ENCODE data around the gene TSC22D3.
"Not testable (repeated sequence)": the region's sequence is repeated elsewhere in the genome, so short reads cannot be mapped to it uniquely, and the experiment has no call there.

Gene TSC22D3

GRCh38 chrX:107676559-107677378, 98.8 kb downstream of the TSC22D3 start:
- peak; percentile 50 for DNase-seq

DNA sequence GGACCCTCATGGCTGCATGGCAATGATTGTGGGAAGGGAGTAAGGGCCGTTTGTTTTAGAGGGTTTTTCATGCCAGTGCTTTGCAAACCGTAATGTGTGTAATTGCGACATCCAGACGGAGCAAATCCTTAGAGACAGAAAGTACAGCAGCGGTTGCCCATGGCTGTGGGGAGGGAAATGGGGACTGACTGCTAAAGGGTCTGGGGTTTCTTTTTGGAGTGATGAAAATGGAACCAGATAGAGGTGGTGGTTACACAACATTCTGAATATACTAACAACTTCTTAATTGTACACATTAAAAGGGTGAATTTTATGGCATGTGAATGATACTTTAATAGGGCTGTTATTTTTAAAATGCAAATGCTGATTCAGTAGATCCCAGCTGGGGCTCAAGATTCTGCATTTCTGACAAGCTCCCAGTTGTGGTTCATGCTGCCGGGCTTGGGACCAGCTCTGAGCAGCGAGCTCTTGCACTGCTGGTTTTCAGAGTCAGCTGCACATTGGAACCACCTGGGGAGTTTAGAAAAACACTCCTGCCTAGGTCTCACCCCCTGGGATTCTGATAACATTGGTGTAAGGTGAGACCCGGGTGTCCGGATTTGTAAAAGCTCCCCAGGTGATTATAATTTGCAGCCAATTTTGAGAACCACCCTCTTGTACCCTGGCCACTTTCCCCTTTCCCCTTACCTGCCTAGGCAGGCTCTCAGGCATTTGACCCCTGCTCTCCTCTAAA, 99.6 kb downstream of the TSC22D3 start:
- no peak for DNase-seq

DNA sequence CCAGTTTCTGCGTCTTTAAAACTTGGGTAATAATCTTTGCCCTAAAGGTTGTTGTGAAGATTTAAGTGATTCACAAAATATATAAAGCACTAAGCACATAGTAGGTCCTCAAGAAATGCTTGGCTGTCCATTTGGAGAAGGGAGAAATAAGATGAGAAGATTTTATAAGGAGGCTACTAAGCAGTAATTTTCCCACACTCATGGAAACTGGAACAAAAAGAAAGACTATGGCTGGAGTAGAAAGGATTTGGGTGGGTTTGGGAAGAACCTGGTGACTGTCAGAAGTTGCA, 100.3 kb downstream of the TSC22D3 start:
- no peak for DNase-seq

- DNase-seq = peak; percentile 28
Measured at GRCh38 chrX:107674480-107675364, 100.9 kb downstream of the TSC22D3 start.

DNA sequence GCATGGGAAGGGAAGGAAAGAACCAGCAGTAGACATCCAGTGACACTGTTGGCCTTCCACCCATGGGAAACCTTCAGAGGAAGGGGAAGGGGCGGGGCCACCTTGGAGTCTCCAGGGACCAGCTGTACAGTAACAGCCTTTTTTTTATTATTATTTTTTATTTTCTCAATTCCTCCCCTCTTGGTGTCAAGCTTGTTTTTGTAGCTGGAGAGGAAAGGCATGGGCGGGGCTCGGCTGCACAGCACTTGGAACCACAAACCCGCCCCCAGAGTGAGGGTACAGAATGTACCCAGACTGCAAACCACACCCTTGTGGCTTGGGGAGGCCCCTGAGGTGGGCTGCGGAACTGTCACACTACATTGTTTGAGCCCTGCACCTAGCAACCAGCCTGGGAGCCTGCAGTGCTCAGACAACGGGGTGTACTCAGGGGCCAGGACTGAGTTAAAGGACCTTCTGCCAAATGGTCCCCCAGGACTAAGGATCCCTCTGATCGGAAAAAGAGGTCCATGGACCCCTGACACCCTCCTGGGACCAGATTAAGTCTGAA, 101.6 kb downstream of the TSC22D3 start:
- peak; percentile 90 for DNase-seq

GRCh38 chrX:107673431-107673830, 102.2 kb downstream of the TSC22D3 start:
- no peak for DNase-seq

GRCh38 chrX:107672955-107673378, 102.6 kb downstream of the TSC22D3 start:
- DNase-seq = peak; percentile 74

- not testable (repeated sequence) for DNase-seq
Measured at GRCh38 chrX:107671256-107671655, 104.3 kb downstream of the TSC22D3 start.

DNA sequence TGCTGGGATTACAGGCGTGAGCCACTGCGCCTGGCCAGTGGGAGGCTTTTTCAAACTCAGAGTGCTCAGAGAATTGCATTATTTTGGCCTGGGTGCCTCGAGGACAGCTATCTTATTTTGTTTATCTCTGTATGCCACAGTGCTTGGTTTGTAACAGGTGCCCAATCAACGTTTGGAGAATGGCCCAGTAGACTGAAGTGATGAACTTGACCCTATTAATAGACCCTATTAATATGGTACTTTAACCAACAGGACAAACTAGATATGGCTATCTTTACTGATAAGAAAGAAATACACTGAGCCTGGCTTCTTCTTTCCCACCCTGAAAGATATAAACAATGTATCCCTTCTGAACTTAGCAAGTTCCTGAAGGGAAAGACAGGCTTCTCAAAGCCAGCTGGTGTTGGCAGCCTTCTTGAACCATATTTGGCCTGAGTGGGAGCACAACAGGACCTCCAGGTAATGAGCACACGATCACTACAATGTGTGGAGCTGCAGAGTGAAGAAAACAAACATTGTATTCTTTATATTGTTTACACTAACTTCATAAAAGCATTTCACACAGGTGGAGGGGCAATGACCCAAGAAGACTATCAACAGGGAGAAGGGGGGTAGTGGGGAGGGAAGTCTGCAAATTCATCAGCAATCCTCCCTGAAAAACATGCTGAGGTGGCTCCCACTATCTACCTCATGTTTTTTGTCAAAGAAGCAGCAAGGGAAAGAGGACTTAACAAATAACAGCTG, 105.5 kb downstream of the TSC22D3 start:
- no peak for DNase-seq

DNA sequence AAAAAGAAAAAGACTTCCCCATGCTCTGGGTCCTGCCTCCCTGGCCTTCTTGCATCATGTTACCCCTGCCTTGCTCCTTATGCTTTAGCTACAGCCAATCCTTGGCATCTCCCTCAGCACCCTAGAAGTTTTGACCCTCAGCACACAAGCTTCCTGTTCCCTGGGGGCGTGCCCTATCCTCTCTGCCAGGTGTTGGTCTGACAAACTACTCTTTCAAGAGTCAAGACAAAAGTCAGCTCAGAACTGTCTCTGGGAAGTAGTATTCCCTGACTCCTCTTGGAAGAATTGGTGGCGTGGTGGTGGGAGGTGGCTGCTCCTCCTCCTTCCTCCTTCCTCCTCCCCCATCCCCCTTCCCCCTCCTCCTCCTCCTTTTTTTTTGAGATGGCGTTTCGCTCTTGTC, 106.3 kb downstream of the TSC22D3 start:
- no peak for DNase-seq

DNA sequence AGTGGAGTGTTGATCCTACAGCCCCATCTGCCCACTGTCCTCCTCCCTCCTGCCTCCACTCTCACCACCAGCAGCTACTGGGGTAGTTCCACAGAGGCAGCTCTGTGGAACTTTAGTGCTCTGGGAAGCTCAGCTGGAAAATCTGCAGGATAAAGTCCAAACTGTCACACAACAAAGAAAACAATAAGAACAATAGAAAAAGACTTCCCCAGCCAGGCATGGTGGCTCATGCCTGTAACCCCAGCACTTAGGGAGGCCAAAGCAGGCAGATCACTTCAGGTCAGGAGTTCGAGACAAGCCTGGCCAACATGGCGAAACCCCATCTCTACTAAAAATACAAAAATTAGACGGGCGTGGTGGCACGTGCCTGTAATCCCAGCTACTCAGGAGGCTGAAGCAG, 106.9 kb downstream of the TSC22D3 start:
- not testable (repeated sequence) for DNase-seq

DNA sequence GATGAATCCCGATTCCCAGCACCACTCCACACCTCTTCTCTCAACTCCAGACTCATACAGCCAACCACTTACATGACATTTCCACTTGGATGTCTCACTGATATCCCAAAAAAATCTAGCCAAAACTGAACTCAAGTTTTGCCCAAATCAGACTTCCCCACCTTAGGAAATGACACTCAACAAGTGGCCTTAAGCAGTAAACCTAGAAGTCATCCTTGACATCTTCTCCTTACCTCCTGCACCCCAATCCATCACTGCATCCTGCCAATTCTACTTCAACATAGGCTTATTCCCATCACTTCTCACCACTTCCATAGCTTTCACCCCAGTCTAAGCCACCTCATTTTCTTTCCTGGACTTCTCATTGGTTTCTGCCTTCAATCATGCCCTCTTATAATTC, 108.2 kb downstream of the TSC22D3 start:
- no peak for DNase-seq

DNA sequence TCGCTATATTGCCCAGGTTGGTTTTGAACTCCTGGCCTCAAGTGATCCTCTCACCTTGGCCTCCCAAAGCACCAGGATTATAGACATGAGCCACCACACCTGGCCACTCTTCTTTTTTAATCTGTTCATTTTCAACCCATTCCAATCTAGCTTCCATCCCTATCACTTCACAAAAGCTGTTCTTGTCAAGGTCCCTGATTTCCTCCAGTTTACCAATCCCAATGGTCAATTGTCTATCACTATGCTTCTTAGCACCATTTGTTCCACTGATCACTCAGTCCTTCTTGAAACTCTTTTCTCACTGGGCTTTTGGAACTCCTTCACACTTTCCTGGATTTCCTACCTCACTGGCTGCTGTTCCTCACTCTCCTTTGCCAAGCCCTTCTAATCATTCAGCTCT, 108.7 kb downstream of the TSC22D3 start:
- no peak for DNase-seq
